ENCODE results near the gene MSRB3. TPM values are rescaled to one million over a fixed set of nuclear protein-coding genes. Genes with fewer than 3 reads are reported as not detected.

MSRB3 gene
- total RNA-seq, 1 experiment from 2014 or later = 1.8 TPM

DNA sequence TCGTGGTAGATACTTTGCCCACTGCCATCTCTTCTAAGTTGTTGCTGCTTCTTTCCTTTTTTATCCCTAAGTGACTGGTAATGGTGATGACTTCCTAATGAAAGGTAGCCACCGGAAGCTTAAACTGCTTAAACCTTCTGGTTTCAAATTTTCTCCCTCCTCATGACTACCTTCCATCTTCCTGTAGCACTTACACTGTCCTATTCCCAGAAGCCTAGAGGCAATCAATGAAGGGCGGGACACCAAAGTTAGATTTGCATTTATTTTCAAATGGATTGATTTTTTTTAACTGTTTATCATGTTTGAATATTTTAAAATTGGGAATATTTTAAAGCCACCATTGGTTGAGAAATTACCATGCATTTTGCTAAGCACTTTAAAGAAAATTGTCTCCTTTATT is 64.7 kb downstream of the MSRB3 start:
- no peak overlapping the region for H3K27ac Mint-ChIP-seq
- peaks cover 3% of the 10 kb centered on the region; the same call in 1 of the 2 replicates for H3K9me3 Mint-ChIP-seq
- ATAC-seq (no peak), DNase-seq (ENCODE audit: low spot score) (no peak)
- CTCF ChIA-PET = interaction anchor here (1.3 kb wide), 1 partner anchor 36 kb away, joined by 3 read pairs; no protein-coding TSS in a partner anchor
- no peaks in the 10 kb centered on the region for H3K36me3 Mint-ChIP-seq
- H3K4me1 Mint-ChIP-seq = no peaks in the 10 kb centered on the region
- POLR2A ChIA-PET = no interaction called here
- no peaks in the 10 kb centered on the region for H3K27me3 Mint-ChIP-seq (ENCODE audit: low read depth)
- no peak overlapping the region for H3K4me3 Mint-ChIP-seq
- no peak for TF ChIP-seq ZNF396 (CRISPR knock-in tag; IDR thresholded peaks at IDR 0.05; ENCODE audit: borderline replicate concordance)
- no peak for TF ChIP-seq SP1 (CRISPR knock-in tag; conservative IDR thresholded peaks at IDR 0.05)
- TF ChIP-seq, protein P1, sequence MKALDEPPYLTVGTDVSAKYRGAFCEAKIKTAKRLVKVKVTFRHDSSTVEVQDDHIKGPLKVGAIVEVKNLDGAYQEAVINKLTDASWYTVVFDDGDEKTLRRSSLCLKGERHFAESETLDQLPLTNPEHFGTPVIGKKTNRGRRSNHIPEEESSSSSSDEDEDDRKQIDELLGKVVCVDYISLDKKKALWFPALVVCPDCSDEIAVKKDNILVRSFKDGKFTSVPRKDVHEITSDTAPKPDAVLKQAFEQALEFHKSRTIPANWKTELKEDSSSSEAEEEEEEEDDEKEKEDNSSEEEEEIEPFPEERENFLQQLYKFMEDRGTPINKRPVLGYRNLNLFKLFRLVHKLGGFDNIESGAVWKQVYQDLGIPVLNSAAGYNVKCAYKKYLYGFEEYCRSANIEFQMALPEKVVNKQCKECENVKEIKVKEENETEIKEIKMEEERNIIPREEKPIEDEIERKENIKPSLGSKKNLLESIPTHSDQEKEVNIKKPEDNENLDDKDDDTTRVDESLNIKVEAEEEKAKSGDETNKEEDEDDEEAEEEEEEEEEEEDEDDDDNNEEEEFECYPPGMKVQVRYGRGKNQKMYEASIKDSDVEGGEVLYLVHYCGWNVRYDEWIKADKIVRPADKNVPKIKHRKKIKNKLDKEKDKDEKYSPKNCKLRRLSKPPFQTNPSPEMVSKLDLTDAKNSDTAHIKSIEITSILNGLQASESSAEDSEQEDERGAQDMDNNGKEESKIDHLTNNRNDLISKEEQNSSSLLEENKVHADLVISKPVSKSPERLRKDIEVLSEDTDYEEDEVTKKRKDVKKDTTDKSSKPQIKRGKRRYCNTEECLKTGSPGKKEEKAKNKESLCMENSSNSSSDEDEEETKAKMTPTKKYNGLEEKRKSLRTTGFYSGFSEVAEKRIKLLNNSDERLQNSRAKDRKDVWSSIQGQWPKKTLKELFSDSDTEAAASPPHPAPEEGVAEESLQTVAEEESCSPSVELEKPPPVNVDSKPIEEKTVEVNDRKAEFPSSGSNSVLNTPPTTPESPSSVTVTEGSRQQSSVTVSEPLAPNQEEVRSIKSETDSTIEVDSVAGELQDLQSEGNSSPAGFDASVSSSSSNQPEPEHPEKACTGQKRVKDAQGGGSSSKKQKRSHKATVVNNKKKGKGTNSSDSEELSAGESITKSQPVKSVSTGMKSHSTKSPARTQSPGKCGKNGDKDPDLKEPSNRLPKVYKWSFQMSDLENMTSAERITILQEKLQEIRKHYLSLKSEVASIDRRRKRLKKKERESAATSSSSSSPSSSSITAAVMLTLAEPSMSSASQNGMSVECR (CRISPR knock-in tag; IDR thresholded peaks at IDR 0.05; ENCODE audit: borderline replicate concordance) = no peak
- no peak for TF ChIP-seq ESRRA (CRISPR knock-in tag; IDR thresholded peaks at IDR 0.05; ENCODE audit: borderline replicate concordance)
- TF ChIP-seq, protein P2, sequence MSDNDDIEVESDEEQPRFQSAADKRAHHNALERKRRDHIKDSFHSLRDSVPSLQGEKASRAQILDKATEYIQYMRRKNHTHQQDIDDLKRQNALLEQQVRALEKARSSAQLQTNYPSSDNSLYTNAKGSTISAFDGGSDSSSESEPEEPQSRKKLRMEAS (CRISPR knock-in tag; IDR thresholded peaks at IDR 0.05) = no peak
- TF ChIP-seq, protein P3, sequence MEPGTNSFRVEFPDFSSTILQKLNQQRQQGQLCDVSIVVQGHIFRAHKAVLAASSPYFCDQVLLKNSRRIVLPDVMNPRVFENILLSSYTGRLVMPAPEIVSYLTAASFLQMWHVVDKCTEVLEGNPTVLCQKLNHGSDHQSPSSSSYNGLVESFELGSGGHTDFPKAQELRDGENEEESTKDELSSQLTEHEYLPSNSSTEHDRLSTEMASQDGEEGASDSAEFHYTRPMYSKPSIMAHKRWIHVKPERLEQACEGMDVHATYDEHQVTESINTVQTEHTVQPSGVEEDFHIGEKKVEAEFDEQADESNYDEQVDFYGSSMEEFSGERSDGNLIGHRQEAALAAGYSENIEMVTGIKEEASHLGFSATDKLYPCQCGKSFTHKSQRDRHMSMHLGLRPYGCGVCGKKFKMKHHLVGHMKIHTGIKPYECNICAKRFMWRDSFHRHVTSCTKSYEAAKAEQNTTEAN (CRISPR knock-in tag; IDR thresholded peaks at IDR 0.05) = no peak
- TF ChIP-seq ZNF121 (CRISPR knock-in tag; IDR thresholded peaks at IDR 0.05) = no peak
- no peak for TF ChIP-seq RORB (CRISPR knock-in tag; IDR thresholded peaks at IDR 0.05)
- TF ChIP-seq, protein P4, sequence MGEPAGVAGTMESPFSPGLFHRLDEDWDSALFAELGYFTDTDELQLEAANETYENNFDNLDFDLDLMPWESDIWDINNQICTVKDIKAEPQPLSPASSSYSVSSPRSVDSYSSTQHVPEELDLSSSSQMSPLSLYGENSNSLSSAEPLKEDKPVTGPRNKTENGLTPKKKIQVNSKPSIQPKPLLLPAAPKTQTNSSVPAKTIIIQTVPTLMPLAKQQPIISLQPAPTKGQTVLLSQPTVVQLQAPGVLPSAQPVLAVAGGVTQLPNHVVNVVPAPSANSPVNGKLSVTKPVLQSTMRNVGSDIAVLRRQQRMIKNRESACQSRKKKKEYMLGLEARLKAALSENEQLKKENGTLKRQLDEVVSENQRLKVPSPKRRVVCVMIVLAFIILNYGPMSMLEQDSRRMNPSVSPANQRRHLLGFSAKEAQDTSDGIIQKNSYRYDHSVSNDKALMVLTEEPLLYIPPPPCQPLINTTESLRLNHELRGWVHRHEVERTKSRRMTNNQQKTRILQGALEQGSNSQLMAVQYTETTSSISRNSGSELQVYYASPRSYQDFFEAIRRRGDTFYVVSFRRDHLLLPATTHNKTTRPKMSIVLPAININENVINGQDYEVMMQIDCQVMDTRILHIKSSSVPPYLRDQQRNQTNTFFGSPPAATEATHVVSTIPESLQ (CRISPR knock-in tag; IDR thresholded peaks at IDR 0.05) = no peak
- TF ChIP-seq, protein P5, sequence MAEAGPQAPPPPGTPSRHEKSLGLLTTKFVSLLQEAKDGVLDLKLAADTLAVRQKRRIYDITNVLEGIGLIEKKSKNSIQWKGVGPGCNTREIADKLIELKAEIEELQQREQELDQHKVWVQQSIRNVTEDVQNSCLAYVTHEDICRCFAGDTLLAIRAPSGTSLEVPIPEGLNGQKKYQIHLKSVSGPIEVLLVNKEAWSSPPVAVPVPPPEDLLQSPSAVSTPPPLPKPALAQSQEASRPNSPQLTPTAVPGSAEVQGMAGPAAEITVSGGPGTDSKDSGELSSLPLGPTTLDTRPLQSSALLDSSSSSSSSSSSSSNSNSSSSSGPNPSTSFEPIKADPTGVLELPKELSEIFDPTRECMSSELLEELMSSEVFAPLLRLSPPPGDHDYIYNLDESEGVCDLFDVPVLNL (CRISPR knock-in tag; IDR thresholded peaks at IDR 0.05; ENCODE audit: borderline replicate concordance, low read depth) = no peak

DNA sequence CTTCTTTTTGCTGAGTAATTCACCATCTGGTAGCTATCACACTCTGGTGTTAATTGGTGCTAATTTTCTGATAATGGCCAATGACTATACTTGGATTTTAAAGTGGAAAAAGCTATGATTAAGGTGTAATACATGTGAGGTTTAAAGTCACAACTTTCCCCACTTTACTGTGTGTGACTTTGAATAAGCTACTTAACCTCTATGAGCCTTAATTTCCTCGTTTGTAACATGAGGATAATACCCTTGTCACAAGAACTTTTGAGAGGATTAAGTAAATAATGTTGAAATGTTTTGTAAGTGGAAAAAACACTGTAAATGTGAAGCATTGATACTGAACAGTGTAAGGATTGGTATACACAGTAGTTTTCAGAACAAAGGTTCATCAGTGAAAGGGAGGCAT is 65.3 kb downstream of the MSRB3 start:
- CTCF ChIA-PET = no interaction called here
- no peaks in the 10 kb centered on the region for H3K36me3 Mint-ChIP-seq
- no peak overlapping the region for H3K4me3 Mint-ChIP-seq
- POLR2A ChIA-PET = no interaction called here
- H3K9me3 Mint-ChIP-seq = peaks cover 3% of the 10 kb centered on the region; the same call in 1 of the 2 replicates
- ATAC-seq (no peak), DNase-seq (ENCODE audit: low spot score) (no peak)
- TF ChIP-seq JAZF1 (CRISPR knock-in tag; IDR thresholded peaks at IDR 0.05) (no peak), IRF2 (CRISPR knock-in tag; IDR thresholded peaks at IDR 0.05; ENCODE audit: borderline replicate concordance, low read depth) (no peak), ZNF423 (CRISPR knock-in tag; IDR thresholded peaks at IDR 0.05) (no peak), ZNF396 (CRISPR knock-in tag; IDR thresholded peaks at IDR 0.05; ENCODE audit: borderline replicate concordance) (no peak)
- H3K27me3 Mint-ChIP-seq (ENCODE audit: low read depth) = no peaks in the 10 kb centered on the region
- no peak overlapping the region for H3K27ac Mint-ChIP-seq
- H3K4me1 Mint-ChIP-seq = no peaks in the 10 kb centered on the region

DNA sequence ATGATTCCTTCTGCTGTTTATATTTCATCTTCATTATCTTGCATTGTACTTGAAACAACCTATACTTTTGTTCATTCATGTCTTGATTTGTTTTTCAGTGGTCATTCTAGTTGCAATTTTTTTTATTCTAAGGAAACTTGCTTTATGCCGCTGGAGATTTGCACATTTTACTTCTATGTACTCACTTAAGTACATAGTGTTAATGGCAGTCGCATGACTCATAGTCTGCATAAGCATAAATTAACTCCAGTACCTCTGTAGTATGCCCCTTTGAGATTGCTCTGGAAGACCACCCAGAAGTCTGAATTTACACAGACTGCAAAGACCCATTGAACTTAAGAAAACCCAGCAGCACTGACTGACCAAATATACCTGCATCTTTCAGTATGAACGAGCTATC is 77.0 kb downstream of the MSRB3 start:
- Mint-ChIP-seq H3K4me1 (no peaks in the 10 kb centered on the region), H3K9me3 (no peaks in the 10 kb centered on the region; the same call in 1 of the 2 replicates), H3K27ac (no peak overlapping the region), H3K27me3 (ENCODE audit: low read depth) (no peaks in the 10 kb centered on the region), H3K36me3 (no peaks in the 10 kb centered on the region), H3K4me3 (no peak overlapping the region)
- no peak for ATAC-seq
- CTCF ChIA-PET = no interaction called here
- TF ChIP-seq FOXJ3 (CRISPR knock-in tag; IDR thresholded peaks at IDR 0.05; ENCODE audit: borderline replicate concordance) = no peak
- TF ChIP-seq, protein P6, sequence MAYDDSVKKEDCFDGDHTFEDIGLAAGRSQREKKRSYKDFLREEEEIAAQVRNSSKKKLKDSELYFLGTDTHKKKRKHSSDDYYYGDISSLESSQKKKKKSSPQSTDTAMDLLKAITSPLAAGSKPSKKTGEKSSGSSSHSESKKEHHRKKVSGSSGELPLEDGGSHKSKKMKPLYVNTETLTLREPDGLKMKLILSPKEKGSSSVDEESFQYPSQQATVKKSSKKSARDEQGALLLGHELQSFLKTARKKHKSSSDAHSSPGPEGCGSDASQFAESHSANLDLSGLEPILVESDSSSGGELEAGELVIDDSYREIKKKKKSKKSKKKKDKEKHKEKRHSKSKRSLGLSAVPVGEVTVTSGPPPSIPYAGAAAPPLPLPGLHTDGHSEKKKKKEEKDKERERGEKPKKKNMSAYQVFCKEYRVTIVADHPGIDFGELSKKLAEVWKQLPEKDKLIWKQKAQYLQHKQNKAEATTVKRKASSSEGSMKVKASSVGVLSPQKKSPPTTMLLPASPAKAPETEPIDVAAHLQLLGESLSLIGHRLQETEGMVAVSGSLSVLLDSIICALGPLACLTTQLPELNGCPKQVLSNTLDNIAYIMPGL (CRISPR knock-in tag; IDR thresholded peaks at IDR 0.05) = no peak
- no peak for TF ChIP-seq JUN (CRISPR knock-in tag; IDR thresholded peaks at IDR 0.05)
- TF ChIP-seq, protein P7, sequence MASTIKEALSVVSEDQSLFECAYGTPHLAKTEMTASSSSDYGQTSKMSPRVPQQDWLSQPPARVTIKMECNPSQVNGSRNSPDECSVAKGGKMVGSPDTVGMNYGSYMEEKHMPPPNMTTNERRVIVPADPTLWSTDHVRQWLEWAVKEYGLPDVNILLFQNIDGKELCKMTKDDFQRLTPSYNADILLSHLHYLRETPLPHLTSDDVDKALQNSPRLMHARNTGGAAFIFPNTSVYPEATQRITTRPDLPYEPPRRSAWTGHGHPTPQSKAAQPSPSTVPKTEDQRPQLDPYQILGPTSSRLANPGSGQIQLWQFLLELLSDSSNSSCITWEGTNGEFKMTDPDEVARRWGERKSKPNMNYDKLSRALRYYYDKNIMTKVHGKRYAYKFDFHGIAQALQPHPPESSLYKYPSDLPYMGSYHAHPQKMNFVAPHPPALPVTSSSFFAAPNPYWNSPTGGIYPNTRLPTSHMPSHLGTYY (CRISPR knock-in tag; IDR thresholded peaks at IDR 0.05) = no peak
- POLR2A ChIA-PET = no interaction called here
- DNase-seq (ENCODE audit: low spot score) = no peak
